ENCODE measurements around the gene GPR107. TPM values are rescaled to one million over a fixed set of nuclear protein-coding genes. Genes with fewer than 3 reads are reported as not detected.

GPR107 gene
- total RNA-seq, 6 donors from 2014 or later: 26.5 to 44.4 (median 35.3) TPM

DNA sequence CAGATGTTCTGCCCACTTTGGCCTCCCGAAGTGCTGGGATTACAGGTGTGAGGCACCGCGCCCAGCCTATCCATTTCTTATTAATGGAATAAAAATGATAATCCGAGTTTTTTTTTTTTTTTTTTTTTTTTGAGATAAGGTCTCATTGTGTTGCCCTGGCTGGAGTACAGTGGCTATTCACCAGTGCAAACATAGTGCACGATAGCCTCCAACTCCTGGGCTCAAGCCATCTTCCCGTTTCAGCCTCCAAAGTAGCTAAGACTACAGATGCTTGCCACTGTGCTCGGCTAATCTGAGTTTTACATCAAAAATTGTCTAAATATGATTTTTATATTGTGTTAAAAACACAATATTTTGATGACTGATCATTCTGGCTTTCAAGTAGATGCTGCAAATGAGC lies 6.6 kb downstream of the GPR107 start:
- WGBS, 2 donors: 84 to 89% methylated on average over 7 of the region's 7 CpGs
- no peak overlapping the region for H3K4me3 ChIP-seq
- no peaks in the 10 kb centered on the region for H3K9me3 ChIP-seq
- DNase-seq (no peak), ATAC-seq (ENCODE audit: low FRiP score in 2 of 2) (no peak)
- no peak overlapping the region for H3K27ac ChIP-seq
- TF ChIP-seq EP300 (IDR thresholded peaks at IDR 0.05) (no peak), POLR2AphosphoS5 (IDR thresholded peaks at IDR 0.05) (no peak)
- H3K27me3 ChIP-seq: no peaks in the 10 kb centered on the region
- H3K4me1 ChIP-seq: peaks cover 4 to 17% (median 7%) of the 10 kb centered on the region in 4 donors
- peaks cover 0 to 12% (median 0%) of the 10 kb centered on the region in 4 donors for H3K36me3 ChIP-seq

DNA sequence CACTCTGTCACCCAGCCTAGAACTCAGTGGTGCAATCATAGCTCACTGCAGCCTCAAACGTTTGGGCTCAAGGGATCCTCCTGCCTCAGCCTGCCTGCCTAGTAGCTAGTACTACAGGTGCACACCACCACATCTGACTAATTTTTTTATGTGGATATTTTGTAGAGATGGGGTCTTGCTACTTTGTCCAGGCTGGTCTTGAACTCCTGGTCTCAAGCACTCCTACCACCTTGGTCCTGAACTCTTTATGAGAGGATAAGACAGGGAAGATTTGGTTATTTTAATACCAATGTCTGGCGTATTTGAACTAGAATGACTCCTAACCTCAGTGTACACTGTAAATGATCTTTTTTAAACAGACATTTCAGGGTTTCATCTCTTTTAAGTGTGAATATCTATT lies 9.0 kb downstream of the GPR107 start:
- TF ChIP-seq POLR2A (IDR thresholded peaks at IDR 0.05) (no peak), POLR2AphosphoS5 (IDR thresholded peaks at IDR 0.05) (no peak), EP300 (IDR thresholded peaks at IDR 0.05) (no peak)
- TF ChIP-seq, protein P1, sequence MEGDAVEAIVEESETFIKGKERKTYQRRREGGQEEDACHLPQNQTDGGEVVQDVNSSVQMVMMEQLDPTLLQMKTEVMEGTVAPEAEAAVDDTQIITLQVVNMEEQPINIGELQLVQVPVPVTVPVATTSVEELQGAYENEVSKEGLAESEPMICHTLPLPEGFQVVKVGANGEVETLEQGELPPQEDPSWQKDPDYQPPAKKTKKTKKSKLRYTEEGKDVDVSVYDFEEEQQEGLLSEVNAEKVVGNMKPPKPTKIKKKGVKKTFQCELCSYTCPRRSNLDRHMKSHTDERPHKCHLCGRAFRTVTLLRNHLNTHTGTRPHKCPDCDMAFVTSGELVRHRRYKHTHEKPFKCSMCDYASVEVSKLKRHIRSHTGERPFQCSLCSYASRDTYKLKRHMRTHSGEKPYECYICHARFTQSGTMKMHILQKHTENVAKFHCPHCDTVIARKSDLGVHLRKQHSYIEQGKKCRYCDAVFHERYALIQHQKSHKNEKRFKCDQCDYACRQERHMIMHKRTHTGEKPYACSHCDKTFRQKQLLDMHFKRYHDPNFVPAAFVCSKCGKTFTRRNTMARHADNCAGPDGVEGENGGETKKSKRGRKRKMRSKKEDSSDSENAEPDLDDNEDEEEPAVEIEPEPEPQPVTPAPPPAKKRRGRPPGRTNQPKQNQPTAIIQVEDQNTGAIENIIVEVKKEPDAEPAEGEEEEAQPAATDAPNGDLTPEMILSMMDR (IDR thresholded peaks at IDR 0.05): no peak
- no peaks in the 10 kb centered on the region for H3K27me3 ChIP-seq
- peaks cover 3 to 18% (median 8%) of the 10 kb centered on the region in 4 donors for H3K4me1 ChIP-seq
- DNase-seq (no peak), ATAC-seq (ENCODE audit: low FRiP score in 2 of 2) (no peak)
- WGBS, 2 donors: 71 to 76% methylated on average over 2 of the region's 2 CpGs
- H3K9me3 ChIP-seq: no peaks in the 10 kb centered on the region
- H3K4me3 ChIP-seq: no peak overlapping the region
- H3K36me3 ChIP-seq: peaks cover 0 to 12% (median 0%) of the 10 kb centered on the region in 4 donors
- H3K27ac ChIP-seq: no peak overlapping the region

DNA sequence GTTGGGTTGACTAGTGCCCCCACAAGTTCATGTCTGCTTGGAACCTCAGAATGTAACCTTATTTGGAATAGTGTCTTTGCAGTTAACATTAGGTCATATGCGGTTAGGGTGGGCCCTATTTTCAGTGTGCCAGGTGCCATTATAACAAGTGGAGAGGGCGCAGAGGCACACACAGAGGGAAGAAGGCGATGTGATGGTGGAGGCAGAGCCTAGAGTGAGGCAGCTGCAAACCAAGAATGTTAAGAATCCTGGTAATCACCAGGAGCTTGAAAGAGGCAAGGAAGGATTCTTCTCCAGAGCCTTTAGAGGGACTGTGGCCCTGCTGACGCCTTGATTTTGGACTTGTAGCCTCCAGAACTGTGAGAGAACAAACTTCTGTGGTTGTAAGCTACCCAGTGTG lies 10.9 kb downstream of the GPR107 start:
- Histone ChIP-seq H3K36me3 (no peaks in the 10 kb centered on the region), H3K27me3 (no peaks in the 10 kb centered on the region), H3K9me3 (no peaks in the 10 kb centered on the region), H3K4me3 (no peak overlapping the region), H3K4me1 (peaks cover 17 to 35% (median 24%) of the 10 kb centered on the region in 4 donors), H3K27ac (no peak overlapping the region)
- DNase-seq: no peak
- no peak for ATAC-seq (ENCODE audit: low FRiP score in 2 of 2)
- no peak for TF ChIP-seq POLR2AphosphoS5 (IDR thresholded peaks at IDR 0.05)
- no peak for TF ChIP-seq EP300 (IDR thresholded peaks at IDR 0.05)
- TF ChIP-seq POLR2A (IDR thresholded peaks at IDR 0.05): no peak
- TF ChIP-seq, protein P1 (IDR thresholded peaks at IDR 0.05): no peak
- 95 to 97% methylated on average over 3 to 4 of the region's 4 CpGs for WGBS, 2 donors

DNA sequence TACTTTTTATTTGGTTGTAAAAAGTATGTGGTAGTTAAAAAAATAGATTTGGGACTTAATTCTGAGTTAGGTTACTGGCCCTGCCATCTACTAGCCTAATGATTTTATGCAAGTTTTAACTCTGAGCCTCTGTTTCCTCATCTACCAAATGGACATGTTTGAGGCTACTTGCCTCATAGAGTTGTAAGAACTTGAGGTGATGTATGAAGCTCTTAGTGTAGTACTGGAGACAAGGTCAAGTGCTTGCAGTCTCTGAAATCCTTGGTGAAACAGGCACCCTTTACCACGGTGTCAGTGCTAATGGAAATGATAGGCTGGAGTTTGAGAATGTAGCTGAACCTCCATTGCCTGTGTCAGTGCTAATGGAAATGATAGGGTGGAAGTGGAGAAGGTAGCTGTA lies 15.3 kb downstream of the GPR107 start:
- Histone ChIP-seq H3K4me3 (no peak overlapping the region), H3K27me3 (no peaks in the 10 kb centered on the region), H3K36me3 (no peaks in the 10 kb centered on the region), H3K4me1 (peaks cover 31 to 41% (median 36%) of the 10 kb centered on the region in 4 donors), H3K9me3 (no peaks in the 10 kb centered on the region), H3K27ac (peak overlapping the region; percentile 47 to 78 (median 64))
- TF ChIP-seq POLR2AphosphoS5 (IDR thresholded peaks at IDR 0.05) (no peak), POLR2A (IDR thresholded peaks at IDR 0.05) (no peak), EP300 (IDR thresholded peaks at IDR 0.05) (no peak)
- TF ChIP-seq, protein P1 (IDR thresholded peaks at IDR 0.05): no peak
- DNase-seq (no peak), ATAC-seq (ENCODE audit: low FRiP score in 2 of 2) (peak; percentile 34 to 47)
- 63 to 70% methylated on average over 1 of the region's 1 CpG for WGBS, 2 donors

DNA sequence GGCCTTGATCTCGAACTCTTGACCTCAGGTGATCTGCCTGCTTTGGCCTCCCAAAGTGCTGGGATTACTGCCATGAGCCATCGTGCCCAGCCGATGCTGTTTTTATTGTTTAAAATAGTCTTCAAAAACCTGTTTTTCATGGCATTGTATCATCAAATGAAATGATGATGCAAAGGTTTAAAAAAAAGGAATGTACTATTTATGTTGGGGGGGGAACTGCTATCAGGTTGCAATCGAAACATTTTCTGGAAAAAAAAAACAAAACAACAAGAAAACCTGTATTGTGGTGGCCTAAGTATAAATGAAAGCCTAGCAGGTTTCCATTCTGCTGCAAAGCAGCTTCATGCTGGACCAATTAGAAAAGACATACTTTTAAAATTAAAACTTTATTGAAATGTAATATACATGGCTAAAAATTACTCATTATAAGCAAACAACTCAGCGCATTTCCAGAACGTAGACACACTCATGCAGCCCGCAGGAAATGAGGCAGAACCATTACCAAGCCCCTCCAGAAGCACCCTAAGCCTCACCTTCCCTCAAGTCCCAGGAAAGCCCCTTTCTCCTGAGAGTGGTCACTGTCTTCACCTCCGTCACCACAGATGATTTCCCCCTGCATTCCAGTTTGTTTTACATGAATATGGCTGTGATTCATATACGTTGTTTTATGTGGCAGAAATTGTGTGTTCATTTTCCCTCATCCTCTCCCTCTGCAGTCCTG lies 19.0 kb downstream of the GPR107 start:
- peak overlapping the region; percentile 67 to 81 (median 74) for H3K27ac ChIP-seq
- WGBS, 2 donors: 69 to 72% methylated on average over 9 of the region's 9 CpGs

More for the DNA sequence above, 19.0 kb downstream of the GPR107 start:
- Histone ChIP-seq H3K4me1 (peaks cover 43 to 49% (median 44%) of the 10 kb centered on the region in 4 donors), H3K27me3 (no peaks in the 10 kb centered on the region), H3K4me3 (no peak overlapping the region), H3K9me3 (no peaks in the 10 kb centered on the region), H3K36me3 (peaks cover 8 to 16% (median 15%) of the 10 kb centered on the region in 4 donors)
- DNase-seq (no peak), ATAC-seq (ENCODE audit: low FRiP score in 2 of 2) (no peak)
- TF ChIP-seq POLR2A (IDR thresholded peaks at IDR 0.05) (no peak), POLR2AphosphoS5 (IDR thresholded peaks at IDR 0.05) (no peak), EP300 (IDR thresholded peaks at IDR 0.05) (no peak)
- TF ChIP-seq, protein P1 (IDR thresholded peaks at IDR 0.05): no peak
